GM23338 (cell line): Measurements from ENCODE around the gene UCP1.

Experiments used
- EZH2 ChIP-seq: fragments of 200-600 bp; sonication (generic); IDR thresholded peaks from one replicate; pipeline ENCODE4 v1.8.0; 2017; ENCODE audit warnings: antibody characterized with exemption, mild to moderate bottlenecking, low read depth; ENCODE audit not compliant: unreplicated experiment
- EZH2phosphoT487 ChIP-seq: fragments of 200-600 bp; sonication (generic); IDR thresholded peaks from one replicate; pipeline ENCODE4 v1.8.1; 2018; ENCODE audit warnings: antibody characterized with exemption; ENCODE audit not compliant: unreplicated experiment
- JUNB ChIP-seq: IDR thresholded peaks from one replicate; pipeline ENCODE4 v1.6.1; 2016; ENCODE audit warnings: antibody characterized with exemption; ENCODE audit not compliant: unreplicated experiment
- NANOG ChIP-seq: IDR thresholded peaks from 2 replicates; pipeline ENCODE4 v1.6.1; 2016; ENCODE audit warnings: antibody characterized with exemption, borderline replicate concordance
- POLR2AphosphoS5 ChIP-seq: IDR thresholded peaks from 2 replicates; pipeline ENCODE4 v1.6.1; 2016; ENCODE audit warnings: antibody characterized with exemption, low read depth
- ZNF114 ChIP-seq: fragments of 250-450 bp; sonication (Bioruptor Pico); IDR thresholded peaks from 2 replicates; pipeline ENCODE4 v1.5.0; 2020; ENCODE audit warnings: mild to moderate bottlenecking, moderate library complexity
- TF ChIP-seq, protein P1 (sequence below), 2 experiments: fragments of 200-600 bp in 1 of 2; sonication (generic) in 1 of 2; conservative IDR thresholded peaks; 2 replicates each; pipeline versions ENCODE4 v1.5.1 to v1.6.1; 2016 to 2017; ENCODE audit warnings: antibody characterized with exemption in 2 of 2, low read depth in 2 of 2, mild to moderate bottlenecking in 2 of 2, moderate library complexity in 1 of 2
- TF ChIP-seq, protein P2 (sequence below): IDR thresholded peaks from one replicate; pipeline ENCODE4 v1.6.1; 2018; ENCODE audit warnings: antibody characterized with exemption; ENCODE audit not compliant: unreplicated experiment

DNA sequence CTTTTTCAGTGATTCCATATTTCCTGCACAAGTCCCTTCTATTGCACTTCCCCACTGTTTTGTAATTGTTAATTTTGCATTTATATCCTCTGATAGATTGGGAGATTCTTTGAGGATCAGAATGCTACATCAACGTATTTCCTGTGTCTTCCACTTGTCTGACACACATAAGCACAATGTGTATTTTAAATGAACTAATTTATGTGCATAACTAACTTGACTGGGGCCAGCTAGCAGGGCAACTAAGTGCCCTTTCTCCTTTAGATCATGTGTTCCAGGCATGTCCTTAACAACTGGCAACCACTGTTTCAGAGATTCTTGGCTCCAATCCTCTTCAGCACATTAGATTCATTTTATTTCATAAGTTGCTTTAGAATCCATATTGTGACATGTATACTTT, 15.7 kb upstream of the UCP1 start:
- TF ChIP-seq EZH2 (no peak), ZNF114 (no peak), POLR2AphosphoS5 (no peak), NANOG (no peak), JUNB (no peak), EZH2phosphoT487 (no peak)
- TF ChIP-seq, protein P1, sequence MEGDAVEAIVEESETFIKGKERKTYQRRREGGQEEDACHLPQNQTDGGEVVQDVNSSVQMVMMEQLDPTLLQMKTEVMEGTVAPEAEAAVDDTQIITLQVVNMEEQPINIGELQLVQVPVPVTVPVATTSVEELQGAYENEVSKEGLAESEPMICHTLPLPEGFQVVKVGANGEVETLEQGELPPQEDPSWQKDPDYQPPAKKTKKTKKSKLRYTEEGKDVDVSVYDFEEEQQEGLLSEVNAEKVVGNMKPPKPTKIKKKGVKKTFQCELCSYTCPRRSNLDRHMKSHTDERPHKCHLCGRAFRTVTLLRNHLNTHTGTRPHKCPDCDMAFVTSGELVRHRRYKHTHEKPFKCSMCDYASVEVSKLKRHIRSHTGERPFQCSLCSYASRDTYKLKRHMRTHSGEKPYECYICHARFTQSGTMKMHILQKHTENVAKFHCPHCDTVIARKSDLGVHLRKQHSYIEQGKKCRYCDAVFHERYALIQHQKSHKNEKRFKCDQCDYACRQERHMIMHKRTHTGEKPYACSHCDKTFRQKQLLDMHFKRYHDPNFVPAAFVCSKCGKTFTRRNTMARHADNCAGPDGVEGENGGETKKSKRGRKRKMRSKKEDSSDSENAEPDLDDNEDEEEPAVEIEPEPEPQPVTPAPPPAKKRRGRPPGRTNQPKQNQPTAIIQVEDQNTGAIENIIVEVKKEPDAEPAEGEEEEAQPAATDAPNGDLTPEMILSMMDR (conservative IDR thresholded peaks at IDR 0.05; ENCODE audit: low read depth in 2 of 2): no peak
- TF ChIP-seq, protein P2, sequence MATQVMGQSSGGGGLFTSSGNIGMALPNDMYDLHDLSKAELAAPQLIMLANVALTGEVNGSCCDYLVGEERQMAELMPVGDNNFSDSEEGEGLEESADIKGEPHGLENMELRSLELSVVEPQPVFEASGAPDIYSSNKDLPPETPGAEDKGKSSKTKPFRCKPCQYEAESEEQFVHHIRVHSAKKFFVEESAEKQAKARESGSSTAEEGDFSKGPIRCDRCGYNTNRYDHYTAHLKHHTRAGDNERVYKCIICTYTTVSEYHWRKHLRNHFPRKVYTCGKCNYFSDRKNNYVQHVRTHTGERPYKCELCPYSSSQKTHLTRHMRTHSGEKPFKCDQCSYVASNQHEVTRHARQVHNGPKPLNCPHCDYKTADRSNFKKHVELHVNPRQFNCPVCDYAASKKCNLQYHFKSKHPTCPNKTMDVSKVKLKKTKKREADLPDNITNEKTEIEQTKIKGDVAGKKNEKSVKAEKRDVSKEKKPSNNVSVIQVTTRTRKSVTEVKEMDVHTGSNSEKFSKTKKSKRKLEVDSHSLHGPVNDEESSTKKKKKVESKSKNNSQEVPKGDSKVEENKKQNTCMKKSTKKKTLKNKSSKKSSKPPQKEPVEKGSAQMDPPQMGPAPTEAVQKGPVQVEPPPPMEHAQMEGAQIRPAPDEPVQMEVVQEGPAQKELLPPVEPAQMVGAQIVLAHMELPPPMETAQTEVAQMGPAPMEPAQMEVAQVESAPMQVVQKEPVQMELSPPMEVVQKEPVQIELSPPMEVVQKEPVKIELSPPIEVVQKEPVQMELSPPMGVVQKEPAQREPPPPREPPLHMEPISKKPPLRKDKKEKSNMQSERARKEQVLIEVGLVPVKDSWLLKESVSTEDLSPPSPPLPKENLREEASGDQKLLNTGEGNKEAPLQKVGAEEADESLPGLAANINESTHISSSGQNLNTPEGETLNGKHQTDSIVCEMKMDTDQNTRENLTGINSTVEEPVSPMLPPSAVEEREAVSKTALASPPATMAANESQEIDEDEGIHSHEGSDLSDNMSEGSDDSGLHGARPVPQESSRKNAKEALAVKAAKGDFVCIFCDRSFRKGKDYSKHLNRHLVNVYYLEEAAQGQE: no peak
